Frontal cortex (tissue), 4 donors: ENCODE results near the gene RAB23. TPM values are rescaled to one million over a fixed set of nuclear protein-coding genes. Genes with fewer than 3 reads are reported as not detected.

Experiments used
- DNase-seq, 2 donors: peaks; one replicate each; pipeline ENCODE4 v3.0.0; 2012; ENCODE audit warnings: low spot score in 2 of 2
- FAIRE-seq: peaks from 2 replicates; lab custom pipeline; 2012; peaks lifted over from hg19 to GRCh38; lab: Jason Lieb, UNC
- total RNA-seq: library from RNA; depleted of rRNA; stranded (reverse); fragments of >200 nt; gene quantifications from one replicate; pipeline ENCODE4 v1.2.3, GENCODE V29; 2014
- donor health status: control.
- donor health status: control.
- donor health status: control.

Gene RAB23
- total RNA-seq, 1 donor from 2014 or later: 34.2 TPM

- no peak for FAIRE-seq
- no peak for DNase-seq
Observed at GRCh38 chr6:57193177-57193576, 28.9 kb downstream of the RAB23 start.

GRCh38 chr6:57190140-57190539, 32.0 kb downstream of the RAB23 start:
- DNase-seq: no peak
- FAIRE-seq: no peak

- no peak for FAIRE-seq
- DNase-seq: no peak
Observed at GRCh38 chr6:57183336-57183735, 38.8 kb downstream of the RAB23 start.

- DNase-seq: no peak
- no peak for FAIRE-seq
Observed at GRCh38 chr6:57182017-57182432, 40.1 kb downstream of the RAB23 start.

GRCh38 chr6:57180596-57180995, 41.5 kb downstream of the RAB23 start:
- DNase-seq (no peak), FAIRE-seq (no peak)

GRCh38 chr6:57177545-57178265, 44.4 kb downstream of the RAB23 start:
- no peak for FAIRE-seq
- DNase-seq: no peak

GRCh38 chr6:57174511-57174907, 47.6 kb downstream of the RAB23 start:
- FAIRE-seq: no peak
- DNase-seq: no peak

- no peak for FAIRE-seq
- no peak for DNase-seq
Observed at GRCh38 chr6:57173886-57174510, 48.1 kb downstream of the RAB23 start.

- DNase-seq: peak in 1 of 2 donors; percentile 11
- no peak for FAIRE-seq
Observed at GRCh38 chr6:57173056-57173885, 48.8 kb downstream of the RAB23 start.

GRCh38 chr6:57172136-57173055, 49.7 kb downstream of the RAB23 start, which contains the start of gene BAG2:
Gene BAG2, plus strand, starts transcription at chr6:57172326. Its CDS starts 372 bp downstream, at chr6:57172698.
- DNase-seq (peak; percentile 75 to 76), FAIRE-seq (no peak)

- FAIRE-seq (no peak), DNase-seq (no peak)
Observed at GRCh38 chr6:57165080-57165479, 57.0 kb downstream of the RAB23 start.

GRCh38 chr6:57163956-57164355, 58.2 kb downstream of the RAB23 start:
- FAIRE-seq (no peak), DNase-seq (no peak)

- no peak for FAIRE-seq
- no peak for DNase-seq
Observed at GRCh38 chr6:57162516-57162915, 59.6 kb downstream of the RAB23 start.

GRCh38 chr6:57162028-57162427, 60.1 kb downstream of the RAB23 start:
- no peak for FAIRE-seq
- DNase-seq: no peak

- DNase-seq: no peak
- FAIRE-seq: no peak
Observed at GRCh38 chr6:57159127-57159526, 63.0 kb downstream of the RAB23 start.

- no peak for DNase-seq
- no peak for FAIRE-seq
Observed at GRCh38 chr6:57158658-57159057, 63.4 kb downstream of the RAB23 start.

GRCh38 chr6:57147955-57148858, 73.9 kb downstream of the RAB23 start:
- DNase-seq (no peak), FAIRE-seq (no peak)

GRCh38 chr6:57147401-57147800, 74.7 kb downstream of the RAB23 start:
- FAIRE-seq: no peak
- DNase-seq: no peak

- no peak for DNase-seq
- no peak for FAIRE-seq
Observed at GRCh38 chr6:57143690-57144089, 78.4 kb downstream of the RAB23 start.
